ENCODE data around the gene DOCK1.

The DOCK1 gene

GRCh38 chr10:126955934-126956711, 50.9 kb downstream of the DOCK1 start:
- DNase-seq = no peak

GRCh38 chr10:126956712-126957108, 51.5 kb downstream of the DOCK1 start:
- DNase-seq = no peak

- DNase-seq = no peak
Observed at GRCh38 chr10:126957111-126957510, 51.9 kb downstream of the DOCK1 start.

- DNase-seq = no peak
Observed at GRCh38 chr10:126959431-126959830, 54.2 kb downstream of the DOCK1 start.

- DNase-seq = no peak
Observed at GRCh38 chr10:126959906-126960685, 54.9 kb downstream of the DOCK1 start.

GRCh38 chr10:126963354-126963753, 58.1 kb downstream of the DOCK1 start:
- DNase-seq = no peak

GRCh38 chr10:126964190-126964589, 59.0 kb downstream of the DOCK1 start:
- DNase-seq = no peak

- no peak for DNase-seq
Observed at GRCh38 chr10:126966938-126967337, 61.7 kb downstream of the DOCK1 start.

GRCh38 chr10:126969310-126969709, 64.1 kb downstream of the DOCK1 start:
- DNase-seq = no peak

- DNase-seq = no peak
Observed at GRCh38 chr10:126972635-126973414, 67.6 kb downstream of the DOCK1 start.

- DNase-seq = no peak
Observed at GRCh38 chr10:126975221-126975620, 70.0 kb downstream of the DOCK1 start.

- DNase-seq = no peak
Observed at GRCh38 chr10:126977216-126977615, 72.0 kb downstream of the DOCK1 start.

GRCh38 chr10:126979311-126979710, 74.1 kb downstream of the DOCK1 start:
- no peak for DNase-seq

GRCh38 chr10:126993208-126993607, 88.0 kb downstream of the DOCK1 start:
- DNase-seq = no peak

- DNase-seq = no peak
Observed at GRCh38 chr10:126997801-126998590, 92.8 kb downstream of the DOCK1 start.

- DNase-seq = no peak
Observed at GRCh38 chr10:127000598-127000997, 95.4 kb downstream of the DOCK1 start.

- DNase-seq = no peak
Observed at GRCh38 chr10:127003032-127003685, 97.9 kb downstream of the DOCK1 start.

- DNase-seq = no peak
Observed at GRCh38 chr10:127006453-127006852, 101.2 kb downstream of the DOCK1 start.

GRCh38 chr10:127009366-127009765, 104.1 kb downstream of the DOCK1 start:
- no peak for DNase-seq

GRCh38 chr10:127011174-127011573, 105.9 kb downstream of the DOCK1 start:
- no peak for DNase-seq

- no peak for DNase-seq
Observed at GRCh38 chr10:127012071-127012768, 107.0 kb downstream of the DOCK1 start.

Data from suppressor macrophage treated with lipopolysaccharide for 4 hours (primary cell).